WTC11 (cell line): Measurements from ENCODE around the gene LHX2. TPM values are rescaled to one million over a fixed set of nuclear protein-coding genes. Genes with fewer than 3 reads are reported as not detected.

Source experiments
- ATAC-seq: fragments of 200-7000 bp; cut with Tn5 transposase; 2 replicates; pipeline ENCODE4 v1.10.0; 2021; ENCODE audit warnings: mild to moderate bottlenecking, moderate library complexity
- CTCF ChIA-PET: fragments of 300-600 bp; sonication (Branson Sonifier 250); formaldehyde crosslinking; loops from one replicate; lab custom pipeline; 2021; ENCODE audit warnings: antibody characterized with exemption; lab: Charles Lee
- POLR2A ChIA-PET: fragments of 350-600 bp; sonication (Branson Sonifier 250); formaldehyde crosslinking; loops from one replicate; lab custom pipeline; 2021; ENCODE audit warnings: antibody characterized with exemption; lab: Charles Lee
- DNase-seq: peaks from one replicate; pipeline ENCODE4 v3.0.0; 2021; ENCODE audit warnings: low spot score
- H3K27ac Mint-ChIP-seq: 2 replicates; pipeline ENCODE4 v1.8.0; 2021; ENCODE audit warnings: mixed read lengths
- H3K27me3 Mint-ChIP-seq: 2 replicates; pipeline ENCODE4 v1.8.0; 2021; ENCODE audit warnings: low read depth, mild to moderate bottlenecking, moderate library complexity, mixed read lengths
- H3K36me3 Mint-ChIP-seq: 2 replicates; pipeline ENCODE4 v1.8.0; 2021; ENCODE audit warnings: mixed read lengths
- H3K4me1 Mint-ChIP-seq: 2 replicates; pipeline ENCODE4 v1.8.0; 2022; ENCODE audit warnings: mixed read lengths
- H3K4me3 Mint-ChIP-seq: 2 replicates; pipeline ENCODE4 v1.8.0; 2021; ENCODE audit warnings: mild to moderate bottlenecking, moderate library complexity, mixed read lengths
- H3K9me3 Mint-ChIP-seq: 2 replicates; pipeline ENCODE4 v1.8.0; 2021; ENCODE audit warnings: mixed read lengths
- CBFB ChIP-seq: sonication (generic); formaldehyde crosslinking; IDR thresholded peaks from 2 replicates; pipeline ENCODE4 v1.8.1; 2022; ENCODE audit warnings: mild to moderate bottlenecking, low read depth, missing genetic modification reagents
- CREM ChIP-seq: sonication (generic); formaldehyde crosslinking; IDR thresholded peaks from 2 replicates; pipeline ENCODE4 v1.8.1; 2022; ENCODE audit warnings: mild to moderate bottlenecking, missing genetic modification reagents, moderate library complexity
- E2F1 ChIP-seq: sonication (generic); formaldehyde crosslinking; IDR thresholded peaks from 2 replicates; pipeline ENCODE4 v1.8.0; 2022; ENCODE audit warnings: mild to moderate bottlenecking, missing genetic modification reagents
- EMX1 ChIP-seq: fragments of 250-450 bp; sonication (Bioruptor Pico); IDR thresholded peaks from 2 replicates; pipeline ENCODE4 v1.8.0; 2021; ENCODE audit warnings: mild to moderate bottlenecking
- ESRRA ChIP-seq: sonication (generic); formaldehyde crosslinking; IDR thresholded peaks from 2 replicates; pipeline ENCODE4 v1.8.1; 2022; ENCODE audit warnings: mild to moderate bottlenecking, missing genetic modification reagents, borderline replicate concordance
- FOXP4 ChIP-seq: sonication (generic); formaldehyde crosslinking; IDR thresholded peaks from 2 replicates; pipeline ENCODE4 v1.8.0; 2022; ENCODE audit warnings: mild to moderate bottlenecking, missing genetic modification reagents
- HMGA2 ChIP-seq: fragments of 250-450 bp; sonication (Bioruptor Pico); IDR thresholded peaks from 2 replicates; pipeline ENCODE4 v1.4.0; 2021; ENCODE audit warnings: mild to moderate bottlenecking, moderate library complexity
- MLX ChIP-seq: sonication (generic); formaldehyde crosslinking; IDR thresholded peaks from 2 replicates; pipeline ENCODE4 v1.8.1; 2023; ENCODE audit warnings: mild to moderate bottlenecking, missing genetic modification reagents, moderate library complexity
- NFE2L1 ChIP-seq: sonication (generic); formaldehyde crosslinking; IDR thresholded peaks from 2 replicates; pipeline ENCODE4 v1.8.1; 2023; ENCODE audit warnings: missing genetic modification reagents
- SP1 ChIP-seq: sonication (generic); formaldehyde crosslinking; conservative IDR thresholded peaks from 2 replicates; pipeline ENCODE4 v1.8.1; 2022; ENCODE audit warnings: missing genetic modification reagents
- TEAD1 ChIP-seq: sonication (generic); formaldehyde crosslinking; IDR thresholded peaks from 2 replicates; pipeline ENCODE4 v1.8.0; 2022; ENCODE audit warnings: mild to moderate bottlenecking, missing genetic modification reagents
- TP53 ChIP-seq: sonication (generic); formaldehyde crosslinking; IDR thresholded peaks from 2 replicates; pipeline ENCODE4 v1.8.1; 2023; ENCODE audit warnings: mild to moderate bottlenecking, missing genetic modification reagents
- ZNF219 ChIP-seq: sonication (generic); formaldehyde crosslinking; IDR thresholded peaks from 2 replicates; pipeline ENCODE4 v1.8.0; 2023; ENCODE audit warnings: missing genetic modification reagents, mild to moderate bottlenecking, borderline replicate concordance
- ZNF396 ChIP-seq: fragments of 250-450 bp; sonication (Bioruptor Pico); IDR thresholded peaks from 2 replicates; pipeline ENCODE4 v1.8.0; 2021; ENCODE audit warnings: mild to moderate bottlenecking, moderate library complexity, borderline replicate concordance
- ZNF423 ChIP-seq: fragments of 250-450 bp; sonication (Bioruptor Pico); IDR thresholded peaks from 2 replicates; pipeline ENCODE4 v2.1.2; 2022; ENCODE audit warnings: mild to moderate bottlenecking, moderate library complexity
- ZNF425 ChIP-seq: fragments of 250-450 bp; sonication (Bioruptor Pico); conservative IDR thresholded peaks from 2 replicates; pipeline ENCODE4 v1.9.0; 2021; ENCODE audit warnings: mild to moderate bottlenecking
- total RNA-seq: library from RNA; stranded (reverse); gene quantifications from 3 replicates; pipeline ENCODE4 v1.2.3, GENCODE V29; 2021
- TF ChIP-seq, protein P1 (sequence below): sonication (generic); formaldehyde crosslinking; IDR thresholded peaks from 2 replicates; pipeline ENCODE4 v1.8.1; 2023; ENCODE audit warnings: mild to moderate bottlenecking, missing genetic modification reagents
- TF ChIP-seq, protein P2 (sequence below): fragments of 250-450 bp; sonication (Bioruptor Pico); IDR thresholded peaks from 2 replicates; pipeline ENCODE4 v1.9.0; 2021; ENCODE audit warnings: mild to moderate bottlenecking
- TF ChIP-seq, protein P3 (sequence below): fragments of 250-450 bp; sonication (Bioruptor Pico); IDR thresholded peaks from 2 replicates; pipeline ENCODE4 v1.8.0; 2021; ENCODE audit warnings: mild to moderate bottlenecking
- TF ChIP-seq, protein P4 (sequence below): sonication (generic); formaldehyde crosslinking; IDR thresholded peaks from 2 replicates; pipeline ENCODE4 v1.8.0; 2022; ENCODE audit warnings: missing genetic modification reagents

Gene LHX2
- total RNA-seq, 1 experiment from 2014 or later: 0.42 TPM

- TF ChIP-seq ZNF219 (CRISPR knock-in tag) (no peak), ZNF425 (CRISPR knock-in tag) (no peak), ZNF423 (CRISPR knock-in tag) (no peak), SP1 (CRISPR knock-in tag) (no peak), EMX1 (CRISPR knock-in tag) (no peak), CREM (CRISPR knock-in tag) (no peak), NFE2L1 (CRISPR knock-in tag) (no peak)
- TF ChIP-seq, protein P1, sequence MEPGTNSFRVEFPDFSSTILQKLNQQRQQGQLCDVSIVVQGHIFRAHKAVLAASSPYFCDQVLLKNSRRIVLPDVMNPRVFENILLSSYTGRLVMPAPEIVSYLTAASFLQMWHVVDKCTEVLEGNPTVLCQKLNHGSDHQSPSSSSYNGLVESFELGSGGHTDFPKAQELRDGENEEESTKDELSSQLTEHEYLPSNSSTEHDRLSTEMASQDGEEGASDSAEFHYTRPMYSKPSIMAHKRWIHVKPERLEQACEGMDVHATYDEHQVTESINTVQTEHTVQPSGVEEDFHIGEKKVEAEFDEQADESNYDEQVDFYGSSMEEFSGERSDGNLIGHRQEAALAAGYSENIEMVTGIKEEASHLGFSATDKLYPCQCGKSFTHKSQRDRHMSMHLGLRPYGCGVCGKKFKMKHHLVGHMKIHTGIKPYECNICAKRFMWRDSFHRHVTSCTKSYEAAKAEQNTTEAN (CRISPR knock-in tag): no peak
- TF ChIP-seq, protein P2, sequence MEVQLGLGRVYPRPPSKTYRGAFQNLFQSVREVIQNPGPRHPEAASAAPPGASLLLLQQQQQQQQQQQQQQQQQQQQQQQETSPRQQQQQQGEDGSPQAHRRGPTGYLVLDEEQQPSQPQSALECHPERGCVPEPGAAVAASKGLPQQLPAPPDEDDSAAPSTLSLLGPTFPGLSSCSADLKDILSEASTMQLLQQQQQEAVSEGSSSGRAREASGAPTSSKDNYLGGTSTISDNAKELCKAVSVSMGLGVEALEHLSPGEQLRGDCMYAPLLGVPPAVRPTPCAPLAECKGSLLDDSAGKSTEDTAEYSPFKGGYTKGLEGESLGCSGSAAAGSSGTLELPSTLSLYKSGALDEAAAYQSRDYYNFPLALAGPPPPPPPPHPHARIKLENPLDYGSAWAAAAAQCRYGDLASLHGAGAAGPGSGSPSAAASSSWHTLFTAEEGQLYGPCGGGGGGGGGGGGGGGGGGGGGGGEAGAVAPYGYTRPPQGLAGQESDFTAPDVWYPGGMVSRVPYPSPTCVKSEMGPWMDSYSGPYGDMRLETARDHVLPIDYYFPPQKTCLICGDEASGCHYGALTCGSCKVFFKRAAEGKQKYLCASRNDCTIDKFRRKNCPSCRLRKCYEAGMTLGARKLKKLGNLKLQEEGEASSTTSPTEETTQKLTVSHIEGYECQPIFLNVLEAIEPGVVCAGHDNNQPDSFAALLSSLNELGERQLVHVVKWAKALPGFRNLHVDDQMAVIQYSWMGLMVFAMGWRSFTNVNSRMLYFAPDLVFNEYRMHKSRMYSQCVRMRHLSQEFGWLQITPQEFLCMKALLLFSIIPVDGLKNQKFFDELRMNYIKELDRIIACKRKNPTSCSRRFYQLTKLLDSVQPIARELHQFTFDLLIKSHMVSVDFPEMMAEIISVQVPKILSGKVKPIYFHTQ (CRISPR knock-in tag): no peak
- TF ChIP-seq, all 79 proteins: peak for 0
- Mint-ChIP-seq H3K4me1 (peaks cover 7% of the 10 kb centered on the region; the same call in 1 of the 2 replicates), H3K36me3 (no peaks in the 10 kb centered on the region), H3K27ac (no peak overlapping the region), H3K4me3 (peak overlapping the region; percentile 1; the same call in 1 of the 2 replicates), H3K9me3 (no peaks in the 10 kb centered on the region), H3K27me3 (peaks cover 85% of the 10 kb centered on the region)
- ChIA-PET POLR2A (no interaction called here), CTCF (interaction anchor here (0.9 to 3.4 kb wide), 26 partner anchors 8 to 684 kb away, joined by 3 to 35 read pairs (median 9); partner anchors contain the start of gene LHX2)
- DNase-seq: no peak
- ATAC-seq: no peak
These were observed 30.2 kb downstream of the LHX2 start for GRCh38 chr9:124041817-124042116.

DNA sequence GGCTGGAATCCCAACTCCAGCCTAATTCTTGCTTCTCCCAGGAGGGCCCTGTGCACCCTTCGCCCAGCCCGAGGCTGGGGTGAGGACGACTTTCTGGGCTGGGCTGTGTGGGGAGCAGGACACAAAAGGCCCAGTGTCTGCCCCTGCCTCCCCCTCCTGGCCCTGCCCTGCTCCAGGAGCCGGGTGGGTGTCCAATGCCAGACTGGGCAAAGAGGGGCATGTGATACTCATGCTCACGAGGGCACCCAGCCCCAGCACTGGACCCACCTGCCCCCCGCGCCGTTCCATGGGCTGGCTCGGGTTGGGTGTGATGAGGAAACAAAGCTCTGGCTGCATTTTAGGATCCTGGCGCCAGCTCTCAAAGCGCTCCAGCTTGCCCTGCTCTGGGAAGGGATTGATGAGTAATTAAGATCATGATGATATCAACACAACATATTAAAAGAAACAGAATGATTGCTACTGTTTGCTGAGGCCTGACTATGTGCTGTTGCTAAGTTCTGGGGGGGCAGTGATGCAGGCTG is 30.7 kb downstream of the LHX2 start:
- Mint-ChIP-seq H3K9me3 (no peaks in the 10 kb centered on the region), H3K4me1 (peaks cover 11% of the 10 kb centered on the region), H3K27ac (no peak overlapping the region), H3K36me3 (no peaks in the 10 kb centered on the region), H3K27me3 (peaks cover 90% of the 10 kb centered on the region), H3K4me3 (no peak overlapping the region)
- DNase-seq (no peak), ATAC-seq (no peak)
- ChIA-PET POLR2A (no interaction called here), CTCF (interaction anchor here (1.0 to 2.5 kb wide), 11 partner anchors 10 to 685 kb away, joined by 3 to 35 read pairs (median 21); partner anchors contain the start of gene LHX2)
- TF ChIP-seq TEAD1 (no peak), ESRRA (no peak), MLX (CRISPR knock-in tag) (no peak), CBFB (CRISPR knock-in tag) (no peak), E2F1 (CRISPR knock-in tag) (no peak), ZNF396 (CRISPR knock-in tag) (no peak), EMX1 (CRISPR knock-in tag) (no peak), HMGA2 (CRISPR knock-in tag) (no peak), TP53 (CRISPR knock-in tag) (no peak), SP1 (CRISPR knock-in tag) (no peak), FOXP4 (CRISPR knock-in tag) (no peak)
- TF ChIP-seq, protein P3, sequence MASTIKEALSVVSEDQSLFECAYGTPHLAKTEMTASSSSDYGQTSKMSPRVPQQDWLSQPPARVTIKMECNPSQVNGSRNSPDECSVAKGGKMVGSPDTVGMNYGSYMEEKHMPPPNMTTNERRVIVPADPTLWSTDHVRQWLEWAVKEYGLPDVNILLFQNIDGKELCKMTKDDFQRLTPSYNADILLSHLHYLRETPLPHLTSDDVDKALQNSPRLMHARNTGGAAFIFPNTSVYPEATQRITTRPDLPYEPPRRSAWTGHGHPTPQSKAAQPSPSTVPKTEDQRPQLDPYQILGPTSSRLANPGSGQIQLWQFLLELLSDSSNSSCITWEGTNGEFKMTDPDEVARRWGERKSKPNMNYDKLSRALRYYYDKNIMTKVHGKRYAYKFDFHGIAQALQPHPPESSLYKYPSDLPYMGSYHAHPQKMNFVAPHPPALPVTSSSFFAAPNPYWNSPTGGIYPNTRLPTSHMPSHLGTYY (CRISPR knock-in tag): no peak
- TF ChIP-seq, protein P4, sequence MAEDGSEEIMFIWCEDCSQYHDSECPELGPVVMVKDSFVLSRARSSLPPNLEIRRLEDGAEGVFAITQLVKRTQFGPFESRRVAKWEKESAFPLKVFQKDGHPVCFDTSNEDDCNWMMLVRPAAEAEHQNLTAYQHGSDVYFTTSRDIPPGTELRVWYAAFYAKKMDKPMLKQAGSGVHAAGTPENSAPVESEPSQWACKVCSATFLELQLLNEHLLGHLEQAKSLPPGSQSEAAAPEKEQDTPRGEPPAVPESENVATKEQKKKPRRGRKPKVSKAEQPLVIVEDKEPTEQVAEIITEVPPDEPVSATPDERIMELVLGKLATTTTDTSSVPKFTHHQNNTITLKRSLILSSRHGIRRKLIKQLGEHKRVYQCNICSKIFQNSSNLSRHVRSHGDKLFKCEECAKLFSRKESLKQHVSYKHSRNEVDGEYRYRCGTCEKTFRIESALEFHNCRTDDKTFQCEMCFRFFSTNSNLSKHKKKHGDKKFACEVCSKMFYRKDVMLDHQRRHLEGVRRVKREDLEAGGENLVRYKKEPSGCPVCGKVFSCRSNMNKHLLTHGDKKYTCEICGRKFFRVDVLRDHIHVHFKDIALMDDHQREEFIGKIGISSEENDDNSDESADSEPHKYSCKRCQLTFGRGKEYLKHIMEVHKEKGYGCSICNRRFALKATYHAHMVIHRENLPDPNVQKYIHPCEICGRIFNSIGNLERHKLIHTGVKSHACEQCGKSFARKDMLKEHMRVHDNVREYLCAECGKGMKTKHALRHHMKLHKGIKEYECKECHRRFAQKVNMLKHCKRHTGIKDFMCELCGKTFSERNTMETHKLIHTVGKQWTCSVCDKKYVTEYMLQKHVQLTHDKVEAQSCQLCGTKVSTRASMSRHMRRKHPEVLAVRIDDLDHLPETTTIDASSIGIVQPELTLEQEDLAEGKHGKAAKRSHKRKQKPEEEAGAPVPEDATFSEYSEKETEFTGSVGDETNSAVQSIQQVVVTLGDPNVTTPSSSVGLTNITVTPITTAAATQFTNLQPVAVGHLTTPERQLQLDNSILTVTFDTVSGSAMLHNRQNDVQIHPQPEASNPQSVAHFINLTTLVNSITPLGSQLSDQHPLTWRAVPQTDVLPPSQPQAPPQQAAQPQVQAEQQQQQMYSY (CRISPR knock-in tag): no peak
